Endothelial cell of umbilical vein (primary cell): ENCODE measurements around the gene DNAJC27. TPM values are rescaled to one million over a fixed set of nuclear protein-coding genes. Genes with fewer than 3 reads are reported as not detected.

Experiments
- BruUV-seq: library from RNA; stranded (reverse); fragments of 400-500 nt; replicated peaks from 2 replicates; lab custom pipeline; 2021; lab: Mats Ljungman, UMichigan
- CTCF ChIA-PET: fragments of 300-600, 350-600 bp; sonication (Branson Sonifier 250); formaldehyde crosslinking; loops from one replicate; lab custom pipeline; 2021; ENCODE audit warnings: antibody characterized with exemption, inconsistent platforms; lab: Charles Lee
- POLR2A ChIA-PET: fragments of 300-600, 350-600 bp; sonication (Branson Sonifier 250); formaldehyde crosslinking; loops from one replicate; lab custom pipeline; 2021; ENCODE audit warnings: antibody characterized with exemption, inconsistent platforms; lab: Charles Lee
- DNase-seq: peaks from one replicate; pipeline ENCODE4 v3.0.0-alpha.2; 2011; ENCODE audit warnings: low read depth, low spot score
- FAIRE-seq: peaks from 2 replicates; lab custom pipeline; 2011; peaks lifted over from hg19 to GRCh38; lab: Jason Lieb, UNC
- H2AFZ ChIP-seq: 2 replicates; pipeline ENCODE4 v1.6.0; 2012; ENCODE audit warnings: low read depth, low read length, control low read depth, inconsistent platforms
- H3K27ac ChIP-seq: 2 replicates; pipeline ENCODE4 v1.5.1; 2011; ENCODE audit warnings: low read depth, mild to moderate bottlenecking, control low read depth, low read length, moderate library complexity; ENCODE audit not compliant: insufficient read depth
- H3K27me3 ChIP-seq, 2 experiments: 2 replicates each; pipeline versions ENCODE4 v1.6.0 to v1.6.1; 2011; ENCODE audit warnings: low read length in 2 of 2, mixed read lengths in 1 of 2; ENCODE audit not compliant: control insufficient read depth in 2 of 2, insufficient read depth in 2 of 2
- H3K36me3 ChIP-seq, 2 experiments: 2 replicates in 1 of 2; 3 replicates in 1 of 2; pipeline ENCODE4 v1.5.1; 2011; ENCODE audit warnings: low read length in 2 of 2, mild to moderate bottlenecking in 1 of 2, moderate library complexity in 1 of 2; ENCODE audit not compliant: control insufficient read depth in 2 of 2, insufficient read depth in 2 of 2; ENCODE audit errors: extremely low read depth in 1 of 2
- H3K4me1 ChIP-seq: 3 replicates; pipeline ENCODE4 v1.5.1; 2011; ENCODE audit warnings: mild to moderate bottlenecking, low read length; ENCODE audit not compliant: control insufficient read depth, insufficient read depth; ENCODE audit errors: extremely low read depth
- H3K4me2 ChIP-seq: 2 replicates; pipeline ENCODE4 v1.6.1; 2011; ENCODE audit warnings: low read length, control low read depth, mixed read lengths; ENCODE audit not compliant: insufficient read depth
- H3K4me3 ChIP-seq, 3 experiments: fragments of 200-600 bp in 1 of 3; sonication (generic), shearing (Covaris generic) in 1 of 3; replicated peaks in 1 of 3; 2 replicates each; pipeline ENCODE4 v1.5.1; 2011 to 2016; ENCODE audit warnings: control low read depth in 3 of 3, low read length in 3 of 3, mild to moderate bottlenecking in 2 of 3, inconsistent platforms in 1 of 3, low read depth in 1 of 3, moderate library complexity in 1 of 3; ENCODE audit not compliant: insufficient read depth in 1 of 3
- H3K79me2 ChIP-seq: 2 replicates; pipeline ENCODE4 v1.6.0; 2012; ENCODE audit warnings: low read length, inconsistent platforms; ENCODE audit not compliant: control insufficient read depth, insufficient read depth
- H3K9ac ChIP-seq: replicated peaks from 2 replicates; pipeline ENCODE3; 2011; ENCODE audit warnings: low read length, control low read depth; ENCODE audit not compliant: insufficient read depth; ENCODE audit errors: extremely low read depth
- H3K9me1 ChIP-seq: replicated peaks from 3 replicates; pipeline ENCODE4 v1.6.0; 2011; ENCODE audit warnings: mild to moderate bottlenecking, low read length; ENCODE audit not compliant: control insufficient read depth, insufficient read depth; ENCODE audit errors: extremely low read depth
- H3K9me3 ChIP-seq: replicated peaks from 2 replicates; pipeline ENCODE4 v1.5.1; 2012; ENCODE audit warnings: low read length, inconsistent platforms; ENCODE audit not compliant: control insufficient read depth, insufficient read depth
- H4K20me1 ChIP-seq: replicated peaks from 2 replicates; pipeline ENCODE3; 2011; ENCODE audit warnings: mild to moderate bottlenecking, low read length; ENCODE audit not compliant: control insufficient read depth, insufficient read depth; ENCODE audit errors: extremely low read depth
- CTCF ChIP-seq, 2 donors: IDR thresholded peaks; 1 replicate in 1 of 2; 2 replicates in 1 of 2; pipeline ENCODE4 v1.5.1; 2011; ENCODE audit warnings: low read length in 2 of 2, mild to moderate bottlenecking in 2 of 2, moderate library complexity in 2 of 2, control low read depth in 1 of 2, inconsistent platforms in 1 of 2, low read depth in 1 of 2; ENCODE audit not compliant: insufficient read depth in 1 of 2; ENCODE audit errors: extremely low read depth in 1 of 2
- EZH2 ChIP-seq: IDR thresholded peaks from 2 replicates; pipeline ENCODE4 v1.6.1; 2012; ENCODE audit warnings: borderline replicate concordance, low read depth, mild to moderate bottlenecking, moderate library complexity, low read length, inconsistent platforms; ENCODE audit not compliant: severe bottlenecking
- FOS ChIP-seq: IDR thresholded peaks from 2 replicates; pipeline ENCODE4 v1.6.1; 2011; ENCODE audit warnings: mild to moderate bottlenecking, low read length, moderate library complexity, borderline replicate concordance; ENCODE audit not compliant: insufficient read depth
- GATA2 ChIP-seq: IDR thresholded peaks from 2 replicates; pipeline ENCODE4 v1.7.0; 2011; ENCODE audit warnings: low read depth, mild to moderate bottlenecking, moderate library complexity, mixed read lengths, low read length; ENCODE audit not compliant: insufficient read length, insufficient read depth
- JUN ChIP-seq: IDR thresholded peaks from 2 replicates; pipeline ENCODE4 v1.6.1; 2011; ENCODE audit warnings: borderline replicate concordance, low read depth; ENCODE audit not compliant: insufficient read length, insufficient read depth
- MAX ChIP-seq: IDR thresholded peaks from 2 replicates; pipeline ENCODE4 v1.6.1; 2011; ENCODE audit not compliant: insufficient read depth, insufficient read length
- MYC ChIP-seq: IDR thresholded peaks from one replicate; pipeline ENCODE4 v1.6.1; 2011; ENCODE audit warnings: mild to moderate bottlenecking, low read depth, low read length
- POLR2AphosphoS5 ChIP-seq: IDR thresholded peaks from 2 replicates; pipeline ENCODE4 v1.6.1; 2012; ENCODE audit warnings: low read depth, mild to moderate bottlenecking, control low read depth, low read length, moderate library complexity; ENCODE audit not compliant: insufficient read depth
- dilution Hi-C: fragments of 300-500 bp; cut with MboI; formaldehyde crosslinking; loops from one replicate; pipeline ENCODE4 v1.15.0; 2019; ENCODE audit warnings: low sequenced_read_pairs; ENCODE audit not compliant: extremely low pct_ligation_motif_present
- intact Hi-C: fragments of 100-400 bp; cut with micrococcal nuclease; formaldehyde crosslinking; loops from one replicate; pipeline ENCODE4 v1.10.0; 2022
- polyA plus RNA-seq, 4 experiments: library from polyadenylated mRNA; depleted of rRNA in 3 of 4; stranded (reverse) in 3 of 4; unstranded in 1 of 4; fragments of >200 nt; gene quantifications; 2 replicates each; pipeline versions ENCODE4 v1.2.1 to v1.2.3, GENCODE V29; 2011 to 2012; ENCODE audit warnings: missing spikeins in 1 of 4
- total RNA-seq: library from RNA; stranded (reverse); gene quantifications from 2 replicates; pipeline ENCODE4 v1.2.3, GENCODE V29; 2021

The DNAJC27 gene
- total and polyA plus RNA-seq, 2 donors (not counting 3 experiments of a cell fraction or from before 2014, with no cell fraction given): 1.3 to 3.2 TPM

GRCh38 chr2:24914713-24915112, 57.0 kb downstream of the DNAJC27 start:
- Histone ChIP-seq H2AFZ (no peak overlapping the region), H3K4me3 (no peak overlapping the region), H3K9ac (no peak overlapping the region), H3K4me2 (no peak overlapping the region), H3K79me2 (peaks cover 6% of the 10 kb centered on the region), H3K27me3 (no peaks in the 10 kb centered on the region), H3K36me3 (no peaks in the 10 kb centered on the region), H4K20me1 (no peaks in the 10 kb centered on the region), H3K9me3 (no peaks in the 10 kb centered on the region), H3K4me1 (peaks cover 2% of the 10 kb centered on the region), H3K27ac (no peak overlapping the region), H3K9me1 (no peaks in the 10 kb centered on the region)
- dilution Hi-C loops (no loop called here), intact Hi-C loops (no loop called here)
- FAIRE-seq (no peak), DNase-seq (no peak)
- TF ChIP-seq GATA2 (no peak), EZH2 (no peak), MYC (no peak), JUN (no peak), CTCF (IDR thresholded peaks at IDR 0.05; ENCODE audit: extremely low read depth in 1 of 2, insufficient read depth in 1 of 2, low read depth in 1 of 2, low read length in 2 of 2) (no peak), POLR2AphosphoS5 (no peak), FOS (no peak), MAX (no peak)
- no TSS peak for BruUV-seq
- ChIA-PET CTCF (no interaction called here), POLR2A (no interaction called here)
